Measurements from ENCODE around the gene RAX2.

Gene RAX2

DNA sequence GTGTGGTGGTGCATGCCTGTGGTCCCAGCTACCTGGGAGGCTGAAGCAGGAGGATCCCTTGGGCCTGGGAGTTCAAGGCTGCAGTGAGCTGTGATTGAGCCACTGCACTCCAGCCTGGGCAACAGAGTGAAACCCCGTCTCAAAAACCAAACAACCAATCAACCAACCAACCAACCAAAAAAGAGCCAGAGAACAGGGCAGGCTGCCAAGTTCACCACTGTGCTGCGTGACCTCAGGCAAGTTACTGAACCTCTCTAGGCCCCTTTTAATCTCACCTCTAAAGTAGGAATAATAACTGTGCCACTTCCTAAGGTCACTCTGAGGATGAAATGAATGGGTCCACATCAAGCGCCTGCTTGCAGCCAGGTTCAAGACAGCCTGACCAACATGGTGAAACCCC, 46.9 kb downstream of the RAX2 start:
- no peak overlapping the region for H3K4me3 ChIP-seq (ENCODE audit: low read depth, low read length)
- no peak for DNase-seq (ENCODE audit: low read depth)
- no peak for TF ChIP-seq MYC (IDR thresholded peaks at IDR 0.05; ENCODE audit: low read depth, low read length)
- TF ChIP-seq MAX (IDR thresholded peaks at IDR 0.05; ENCODE audit: low read depth, low read length) = no peak
- TF ChIP-seq, protein P1, sequence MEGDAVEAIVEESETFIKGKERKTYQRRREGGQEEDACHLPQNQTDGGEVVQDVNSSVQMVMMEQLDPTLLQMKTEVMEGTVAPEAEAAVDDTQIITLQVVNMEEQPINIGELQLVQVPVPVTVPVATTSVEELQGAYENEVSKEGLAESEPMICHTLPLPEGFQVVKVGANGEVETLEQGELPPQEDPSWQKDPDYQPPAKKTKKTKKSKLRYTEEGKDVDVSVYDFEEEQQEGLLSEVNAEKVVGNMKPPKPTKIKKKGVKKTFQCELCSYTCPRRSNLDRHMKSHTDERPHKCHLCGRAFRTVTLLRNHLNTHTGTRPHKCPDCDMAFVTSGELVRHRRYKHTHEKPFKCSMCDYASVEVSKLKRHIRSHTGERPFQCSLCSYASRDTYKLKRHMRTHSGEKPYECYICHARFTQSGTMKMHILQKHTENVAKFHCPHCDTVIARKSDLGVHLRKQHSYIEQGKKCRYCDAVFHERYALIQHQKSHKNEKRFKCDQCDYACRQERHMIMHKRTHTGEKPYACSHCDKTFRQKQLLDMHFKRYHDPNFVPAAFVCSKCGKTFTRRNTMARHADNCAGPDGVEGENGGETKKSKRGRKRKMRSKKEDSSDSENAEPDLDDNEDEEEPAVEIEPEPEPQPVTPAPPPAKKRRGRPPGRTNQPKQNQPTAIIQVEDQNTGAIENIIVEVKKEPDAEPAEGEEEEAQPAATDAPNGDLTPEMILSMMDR (IDR thresholded peaks at IDR 0.05; ENCODE audit: low read depth, low read length) = no peak
- TF ChIP-seq POLR2A (IDR thresholded peaks at IDR 0.05; ENCODE audit: extremely low read depth, insufficient read length) = no peak

DNA sequence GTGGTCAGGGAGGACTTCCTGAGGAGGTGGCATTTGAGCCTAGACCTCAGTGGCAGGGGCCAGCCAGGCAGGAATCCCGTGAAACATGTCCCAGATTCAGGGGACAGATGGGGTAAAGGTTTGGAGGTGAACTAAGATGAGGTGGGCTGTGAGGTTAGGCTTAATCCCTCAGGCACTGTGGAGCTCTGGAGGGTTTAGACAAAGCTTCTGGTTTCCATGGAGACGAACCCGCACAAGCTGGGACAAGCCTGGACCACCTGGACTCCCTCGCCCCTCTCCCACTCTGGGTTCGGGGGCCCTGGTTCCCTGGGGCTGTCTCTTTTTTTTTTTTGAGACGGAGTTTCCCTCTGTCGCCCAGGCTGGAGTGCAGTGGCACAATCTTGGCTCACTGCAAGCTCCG, 48.1 kb downstream of the RAX2 start:
- no peak for TF ChIP-seq MAX (IDR thresholded peaks at IDR 0.05; ENCODE audit: low read depth, low read length)
- TF ChIP-seq POLR2A (IDR thresholded peaks at IDR 0.05; ENCODE audit: extremely low read depth, insufficient read length) = no peak
- DNase-seq (ENCODE audit: low read depth) = no peak
- no peak overlapping the region for H3K4me3 ChIP-seq (ENCODE audit: low read depth, low read length)

DNA sequence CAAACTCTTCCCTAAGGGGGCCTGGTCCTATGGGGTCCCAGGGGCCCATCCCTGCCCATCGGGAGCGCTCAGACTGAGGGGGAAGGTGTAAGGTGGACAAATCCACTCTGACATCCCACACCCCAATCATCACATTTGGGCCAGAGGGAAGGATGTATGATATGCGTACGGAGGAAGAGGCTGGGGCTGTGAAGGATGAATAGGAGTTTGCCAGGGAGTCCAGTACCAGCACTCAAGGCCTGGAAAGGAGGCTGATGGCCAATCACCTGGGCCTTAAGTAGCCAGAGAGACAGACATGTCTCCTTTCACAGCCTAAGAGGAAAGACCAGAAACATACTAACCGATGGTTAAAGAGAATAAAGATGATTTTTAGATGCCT, 48.9 kb downstream of the RAX2 start:
- DNase-seq (ENCODE audit: low read depth) = no peak
- H3K4me3 ChIP-seq (ENCODE audit: low read depth, low read length) = no peak overlapping the region

DNA sequence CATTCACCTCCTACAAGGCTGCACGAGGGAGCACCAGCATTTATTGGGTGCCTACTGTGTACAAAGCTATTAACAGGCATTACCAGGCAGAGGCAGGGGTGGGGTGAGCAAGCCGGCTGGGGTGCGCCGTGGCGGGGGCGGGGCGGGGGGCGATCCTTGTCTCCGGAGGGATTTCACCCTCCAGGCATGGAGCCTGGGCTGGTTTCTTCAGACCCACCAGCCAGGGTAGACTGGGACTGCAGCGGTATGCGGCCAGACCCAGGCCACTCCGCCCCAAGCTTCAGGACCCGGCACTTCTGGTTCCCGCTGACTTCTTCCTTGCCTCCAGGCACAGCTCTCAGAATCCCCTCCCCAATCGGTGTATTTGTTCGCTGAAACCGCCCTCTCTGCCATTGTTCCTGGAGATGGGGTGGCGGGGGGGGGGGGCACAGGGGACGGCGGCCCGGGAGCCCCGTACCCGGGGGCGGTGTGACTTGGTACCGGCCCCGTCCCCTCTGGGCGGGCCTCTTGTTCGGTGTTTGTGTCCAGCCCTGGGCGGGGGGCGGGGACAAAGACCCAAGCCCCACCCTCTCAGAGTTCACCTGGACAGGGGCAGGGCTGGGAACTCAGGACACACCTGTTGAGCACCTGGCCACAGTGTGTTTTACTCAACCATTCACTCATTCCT, 49.5 kb downstream of the RAX2 start:
- no peak for DNase-seq (ENCODE audit: low read depth)
- TF ChIP-seq MYC (IDR thresholded peaks at IDR 0.05; ENCODE audit: low read depth, low read length) (no peak), POLR2A (IDR thresholded peaks at IDR 0.05; ENCODE audit: extremely low read depth, insufficient read length) (no peak), MAX (IDR thresholded peaks at IDR 0.05; ENCODE audit: low read depth, low read length) (no peak)
- TF ChIP-seq, protein P1 (IDR thresholded peaks at IDR 0.05; ENCODE audit: low read depth, low read length) = no peak
- H3K4me3 ChIP-seq (ENCODE audit: low read depth, low read length) = no peak overlapping the region

More for the DNA sequence above, 48.9 kb downstream of the RAX2 start:
- TF ChIP-seq POLR2A (IDR thresholded peaks at IDR 0.05; ENCODE audit: extremely low read depth, insufficient read length) = no peak
- TF ChIP-seq MAX (IDR thresholded peaks at IDR 0.05; ENCODE audit: low read depth, low read length) = no peak
- TF ChIP-seq, protein P1 (IDR thresholded peaks at IDR 0.05; ENCODE audit: low read depth, low read length) = no peak
- no peak for TF ChIP-seq MYC (IDR thresholded peaks at IDR 0.05; ENCODE audit: low read depth, low read length)

DNA sequence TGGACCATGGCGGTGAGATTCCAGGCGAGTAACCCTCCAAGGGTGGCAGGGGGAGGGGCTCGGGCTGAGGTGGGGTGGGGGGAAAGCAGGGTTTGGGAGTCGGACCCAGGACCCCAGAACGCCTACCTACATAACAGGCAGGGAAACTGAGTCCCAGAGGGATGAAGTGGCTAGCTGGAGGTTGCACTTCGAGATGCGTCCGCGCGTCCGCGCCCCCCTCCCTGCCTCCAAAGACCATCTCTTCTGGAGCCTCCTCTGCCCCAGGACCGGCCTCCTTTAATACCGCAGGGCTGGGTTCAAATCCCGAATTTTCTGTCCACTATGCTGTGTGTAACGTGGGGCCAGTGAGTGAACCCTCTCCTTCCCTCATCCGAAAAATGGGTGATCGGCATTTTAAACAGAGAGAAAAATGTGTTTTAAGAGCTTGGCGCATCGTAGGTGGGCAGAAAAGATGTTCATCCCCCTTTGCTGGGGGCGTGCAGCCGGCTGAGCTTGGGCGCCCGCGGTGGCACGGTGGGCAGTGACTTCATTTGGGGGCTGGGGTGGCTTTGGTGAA, 50.1 kb downstream of the RAX2 start:
- TF ChIP-seq MAX (IDR thresholded peaks at IDR 0.05; ENCODE audit: low read depth, low read length) (no peak), MYC (IDR thresholded peaks at IDR 0.05; ENCODE audit: low read depth, low read length) (no peak), POLR2A (IDR thresholded peaks at IDR 0.05; ENCODE audit: extremely low read depth, insufficient read length) (no peak)
- TF ChIP-seq, protein P1 (IDR thresholded peaks at IDR 0.05; ENCODE audit: low read depth, low read length) = no peak
- DNase-seq (ENCODE audit: low read depth) = no peak
- H3K4me3 ChIP-seq (ENCODE audit: low read depth, low read length) = no peak overlapping the region

- TF ChIP-seq POLR2A (IDR thresholded peaks at IDR 0.05; ENCODE audit: extremely low read depth, insufficient read length) = no peak
- no peak for TF ChIP-seq MAX (IDR thresholded peaks at IDR 0.05; ENCODE audit: low read depth, low read length)
- TF ChIP-seq MYC (IDR thresholded peaks at IDR 0.05; ENCODE audit: low read depth, low read length) = no peak
- TF ChIP-seq, protein P1 (IDR thresholded peaks at IDR 0.05; ENCODE audit: low read depth, low read length) = no peak
- H3K4me3 ChIP-seq (ENCODE audit: low read depth, low read length) = no peak overlapping the region
- DNase-seq (ENCODE audit: low read depth) = peak; percentile 78
Measured at GRCh38 chr19:3721131-3721886, 50.7 kb downstream of the RAX2 start.

Measured in NB4 (cell line).